CD4-positive, CD25-positive, alpha-beta regulatory T cell (primary cell): Measurements from ENCODE around the gene CRTC1. TPM values are rescaled to one million over a fixed set of nuclear protein-coding genes. Genes with fewer than 3 reads are reported as not detected.

Experiments used
- ATAC-seq, 2 donors: fragments of 150-1000 bp; cut with Tn5 transposase; one replicate each; pipeline ENCODE4 v1.10.0; 2021; ENCODE audit warnings: low read depth in 2 of 2, moderate number of reproducible peaks in 2 of 2, moderate library complexity in 1 of 2
- DNase-seq, 3 donors: peaks; one replicate each; pipeline versions ENCODE4 v3.0.0 to v3.0.0-alpha.2; 2012 to 2022; ENCODE audit warnings: mixed read lengths in 1 of 3
- H3K27ac ChIP-seq: one replicate; pipeline ENCODE4 v1.7.0; 2013; ENCODE audit warnings: mild to moderate bottlenecking, low read length; ENCODE audit not compliant: insufficient read depth, poor library complexity, severe bottlenecking
- H3K27me3 ChIP-seq: one replicate; pipeline ENCODE4 v1.7.0; 2013; ENCODE audit warnings: low read length; ENCODE audit not compliant: control insufficient read depth, insufficient read depth
- H3K36me3 ChIP-seq: one replicate; pipeline ENCODE4 v1.7.0; 2013; ENCODE audit warnings: mild to moderate bottlenecking, low read length, moderate library complexity; ENCODE audit not compliant: control insufficient read depth, insufficient read depth
- H3K4me1 ChIP-seq: 2 replicates; pipeline ENCODE4 v1.7.0; 2013; ENCODE audit warnings: mild to moderate bottlenecking, low read length; ENCODE audit not compliant: insufficient read depth, control insufficient read depth, poor library complexity, severe bottlenecking
- H3K4me3 ChIP-seq: one replicate; pipeline ENCODE4 v1.7.0; 2013; ENCODE audit warnings: low read depth, mild to moderate bottlenecking, low read length, moderate library complexity
- H3K9me3 ChIP-seq, 2 experiments: 1 replicate in 1 of 2; 2 replicates in 1 of 2; pipeline ENCODE4 v1.7.0; 2013; ENCODE audit warnings: low read length in 2 of 2, mild to moderate bottlenecking in 1 of 2, moderate library complexity in 1 of 2; ENCODE audit not compliant: control insufficient read depth in 2 of 2
- H3K27ac Mint-ChIP-seq, 3 donors: one replicate each; pipeline ENCODE4 v1.8.0; 2020 to 2022; ENCODE audit warnings: mild to moderate bottlenecking in 3 of 3, mixed read lengths in 3 of 3, moderate library complexity in 2 of 3
- H3K27me3 Mint-ChIP-seq: one replicate; pipeline ENCODE4 v1.8.0; 2022; ENCODE audit warnings: mild to moderate bottlenecking, mixed read lengths
- H3K36me3 Mint-ChIP-seq: one replicate; pipeline ENCODE4 v1.8.0; 2020; ENCODE audit warnings: mixed read lengths
- H3K4me1 Mint-ChIP-seq, 4 donors: one replicate each; pipeline ENCODE4 v1.8.0; 2020 to 2022; ENCODE audit warnings: mixed read lengths in 4 of 4, mild to moderate bottlenecking in 1 of 4
- H3K4me3 Mint-ChIP-seq, 4 donors: one replicate each; pipeline ENCODE4 v1.8.0; 2020 to 2022; ENCODE audit warnings: mild to moderate bottlenecking in 4 of 4, mixed read lengths in 4 of 4, moderate library complexity in 3 of 4
- H3K9me3 Mint-ChIP-seq, 7 donors: one replicate each; pipeline ENCODE4 v1.8.0; 2020 to 2022; ENCODE audit warnings: mixed read lengths in 7 of 7, mild to moderate bottlenecking in 3 of 7, moderate library complexity in 2 of 7
- polyA plus RNA-seq, 4 donors: library from polyadenylated mRNA; unstranded; fragments of 300-500 nt; fragmentation: Illumina TruSeq; gene quantifications; one replicate each; pipeline ENCODE4 v1.2.3, GENCODE V29; 2021
- total RNA-seq: library from RNA; stranded (reverse); gene quantifications from one replicate; pipeline ENCODE4 v1.2.3, GENCODE V29; 2022

The CRTC1 gene
- total and polyA plus RNA-seq, 5 donors from 2014 or later: 0.47 to 20.2 (median 1.1) TPM

DNA sequence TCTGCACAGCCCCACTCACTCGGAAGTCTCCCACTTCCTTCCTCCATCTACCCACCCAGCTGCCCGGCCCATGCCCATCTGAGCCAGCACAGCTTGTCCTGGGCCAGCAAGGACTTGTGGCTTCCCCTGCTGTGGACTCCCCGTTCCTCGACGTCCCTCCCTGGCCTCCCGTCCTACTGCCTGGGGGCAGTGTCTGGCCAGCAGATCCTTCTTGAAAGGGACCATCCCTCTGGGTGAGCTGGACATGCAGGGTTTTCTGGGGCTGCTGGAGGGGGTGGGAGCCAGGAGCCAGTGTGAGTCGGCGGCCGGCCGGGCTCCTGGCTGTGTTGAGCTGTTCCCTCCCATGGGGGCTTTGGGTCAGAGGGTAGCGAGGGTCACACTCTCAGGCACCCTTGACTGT, 26.7 kb downstream of the CRTC1 start:
- H3K4me3 ChIP-seq: no peak overlapping the region
- H3K4me1 ChIP-seq: peaks cover 7% of the 10 kb centered on the region
- H3K27me3 ChIP-seq: no peaks in the 10 kb centered on the region
- no peaks in the 10 kb centered on the region for H3K9me3 Mint-ChIP-seq
- peaks cover 4% of the 10 kb centered on the region for H3K36me3 Mint-ChIP-seq
- no peak for ATAC-seq
- H3K27ac ChIP-seq: no peak overlapping the region
- no peak overlapping the region for H3K4me3 Mint-ChIP-seq
- H3K4me1 Mint-ChIP-seq: peaks cover 8 to 43% (median 14%) of the 10 kb centered on the region in 4 donors
- H3K36me3 ChIP-seq: no peaks in the 10 kb centered on the region
- H3K27ac Mint-ChIP-seq: no peak overlapping the region
- no peak for DNase-seq
- H3K27me3 Mint-ChIP-seq: no peaks in the 10 kb centered on the region
- H3K9me3 ChIP-seq: no peaks in the 10 kb centered on the region

DNA sequence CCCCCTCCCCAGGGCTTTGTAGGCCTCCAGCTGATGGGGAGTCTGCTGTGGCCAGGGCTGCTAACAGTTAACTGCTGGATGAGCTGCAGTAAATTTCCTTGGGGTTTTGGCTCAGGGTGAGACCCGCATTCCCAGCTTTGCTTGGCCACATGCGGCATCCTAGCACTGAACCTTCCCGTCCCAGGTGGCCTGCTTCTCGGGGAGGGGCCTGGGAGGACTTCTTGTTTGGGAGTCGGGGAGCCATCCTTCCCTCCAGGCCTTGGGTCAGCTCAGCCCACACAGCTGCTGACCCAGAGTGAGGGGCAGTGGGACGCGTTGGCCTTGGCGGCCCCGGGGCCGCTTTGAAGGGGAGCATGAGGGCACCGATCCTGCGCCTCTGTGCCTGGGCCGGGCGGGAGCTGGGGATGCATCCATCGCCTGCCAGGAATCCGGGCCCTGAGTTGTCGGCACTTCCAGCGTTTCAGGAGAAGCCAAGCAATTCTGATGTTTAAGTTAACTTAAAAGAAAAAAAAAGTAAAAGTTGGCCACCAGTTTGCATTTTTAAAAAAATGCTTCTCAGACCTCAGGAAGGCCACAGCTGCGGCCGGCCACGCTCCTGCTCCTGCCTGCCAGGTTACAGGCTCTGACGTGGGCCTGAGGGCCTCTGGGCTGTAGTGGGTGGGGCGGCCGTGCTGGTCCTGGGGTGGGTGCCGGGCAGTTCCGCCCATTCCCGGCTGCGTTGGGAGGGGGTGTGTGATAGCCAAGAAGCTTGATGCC, 27.7 kb downstream of the CRTC1 start:
- no peak overlapping the region for H3K4me3 Mint-ChIP-seq
- Histone ChIP-seq H3K36me3 (no peaks in the 10 kb centered on the region), H3K4me3 (no peak overlapping the region), H3K27ac (no peak overlapping the region), H3K27me3 (no peaks in the 10 kb centered on the region), H3K9me3 (no peaks in the 10 kb centered on the region), H3K4me1 (peaks cover 7% of the 10 kb centered on the region)
- DNase-seq (no peak), ATAC-seq (no peak)
- H3K9me3 Mint-ChIP-seq: no peaks in the 10 kb centered on the region
- H3K27ac Mint-ChIP-seq: no peak overlapping the region
- H3K4me1 Mint-ChIP-seq: peaks cover 8 to 44% (median 13%) of the 10 kb centered on the region in 4 donors
- H3K36me3 Mint-ChIP-seq: peaks cover 4% of the 10 kb centered on the region
- H3K27me3 Mint-ChIP-seq: no peaks in the 10 kb centered on the region

DNA sequence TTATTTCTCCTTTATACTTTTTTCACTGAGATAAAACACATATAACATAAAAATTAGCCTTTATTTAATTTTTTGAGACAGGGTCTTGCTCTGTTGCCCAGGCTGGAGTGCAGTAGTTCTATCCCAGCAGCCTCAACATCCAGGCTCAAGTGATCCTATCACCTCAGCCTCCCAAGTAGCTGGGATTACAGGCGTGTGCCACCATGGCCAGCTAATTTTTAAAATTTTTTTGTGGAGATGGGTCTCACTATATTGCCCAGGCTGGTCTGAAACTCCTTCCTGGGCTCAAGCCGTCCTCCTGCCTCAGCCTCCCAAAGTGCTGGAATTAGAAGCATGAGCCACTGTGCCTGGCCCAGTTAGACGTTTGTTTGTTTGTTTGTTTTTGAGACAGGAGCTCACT, 28.4 kb downstream of the CRTC1 start:
- H3K27me3 Mint-ChIP-seq: no peaks in the 10 kb centered on the region
- H3K4me1 ChIP-seq: peaks cover 7% of the 10 kb centered on the region
- H3K36me3 ChIP-seq: no peaks in the 10 kb centered on the region
- no peak for DNase-seq
- H3K4me3 Mint-ChIP-seq: no peak overlapping the region
- no peak overlapping the region for H3K4me3 ChIP-seq
- H3K27ac ChIP-seq: no peak overlapping the region
- no peaks in the 10 kb centered on the region for H3K9me3 ChIP-seq
- H3K4me1 Mint-ChIP-seq: peaks cover 5 to 43% (median 18%) of the 10 kb centered on the region in 4 donors
- H3K27ac Mint-ChIP-seq: no peak overlapping the region
- peaks cover 4% of the 10 kb centered on the region for H3K36me3 Mint-ChIP-seq
- no peaks in the 10 kb centered on the region for H3K27me3 ChIP-seq
- no peaks in the 10 kb centered on the region for H3K9me3 Mint-ChIP-seq
- ATAC-seq: no peak

DNA sequence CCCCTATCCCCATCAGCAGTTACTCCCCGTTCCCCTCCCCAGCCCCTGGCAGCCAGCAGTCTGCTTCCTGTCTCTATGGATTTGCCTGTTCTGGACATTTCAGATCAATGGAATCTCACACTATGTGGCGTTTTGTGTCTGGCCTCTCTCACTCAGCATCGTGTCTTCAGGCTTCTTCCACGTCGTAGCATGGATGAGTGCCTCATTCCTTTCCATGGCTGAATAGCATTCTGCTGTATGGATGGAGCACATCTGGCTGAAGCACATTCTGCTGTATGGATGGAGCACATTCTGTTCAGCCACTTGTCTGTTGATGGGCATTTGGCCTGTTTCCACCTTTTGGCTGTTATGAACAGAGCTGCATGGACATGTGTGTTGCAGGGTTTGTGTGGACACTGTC, 29.5 kb downstream of the CRTC1 start:
- no peaks in the 10 kb centered on the region for H3K9me3 ChIP-seq
- H3K27ac Mint-ChIP-seq: no peak overlapping the region
- no peaks in the 10 kb centered on the region for H3K27me3 ChIP-seq
- no peak for DNase-seq
- no peaks in the 10 kb centered on the region for H3K27me3 Mint-ChIP-seq
- no peak overlapping the region for H3K4me3 ChIP-seq
- H3K9me3 Mint-ChIP-seq: no peaks in the 10 kb centered on the region
- peaks cover 0 to 38% (median 14%) of the 10 kb centered on the region in 4 donors for H3K4me1 Mint-ChIP-seq
- no peak overlapping the region for H3K27ac ChIP-seq
- H3K4me1 ChIP-seq: peaks cover 7% of the 10 kb centered on the region
- peaks cover 6% of the 10 kb centered on the region for H3K36me3 Mint-ChIP-seq
- H3K36me3 ChIP-seq: peaks cover 2% of the 10 kb centered on the region
- ATAC-seq: no peak
- no peak overlapping the region for H3K4me3 Mint-ChIP-seq

DNA sequence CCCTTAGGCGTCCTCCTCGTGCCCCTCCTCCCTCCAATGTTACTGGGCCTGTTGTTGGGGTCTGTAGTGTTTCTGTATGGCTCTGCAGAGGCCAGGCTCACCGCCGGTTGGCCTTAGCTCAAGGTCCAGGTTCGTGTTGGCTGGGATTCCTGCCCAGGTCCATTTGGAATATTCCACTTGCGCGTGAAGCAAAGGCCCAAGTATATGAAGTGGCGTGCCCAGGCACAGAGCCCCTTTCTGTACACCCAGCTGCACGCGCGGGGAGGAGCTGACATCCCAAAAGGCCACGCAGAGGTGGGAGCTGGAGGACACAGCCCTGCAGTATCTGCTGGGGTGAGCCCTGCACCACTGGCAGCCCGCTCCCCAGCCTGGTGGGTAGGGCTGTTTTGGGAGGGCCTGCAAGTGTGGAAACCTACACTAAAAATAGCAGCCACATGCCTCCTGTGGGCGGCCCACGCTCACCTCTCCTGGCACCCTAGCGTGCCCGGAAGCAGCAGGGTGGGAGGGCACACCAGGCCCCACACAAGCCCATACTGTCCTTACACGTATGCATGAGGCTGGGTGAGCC, 30.2 kb downstream of the CRTC1 start:
- no peaks in the 10 kb centered on the region for H3K9me3 ChIP-seq
- ATAC-seq (no peak), DNase-seq (no peak)
- Mint-ChIP-seq H3K27ac (no peak overlapping the region), H3K36me3 (peaks cover 10% of the 10 kb centered on the region), H3K4me3 (no peak overlapping the region), H3K27me3 (no peaks in the 10 kb centered on the region), H3K4me1 (peaks cover 0 to 37% (median 14%) of the 10 kb centered on the region in 4 donors), H3K9me3 (no peaks in the 10 kb centered on the region)
- no peak overlapping the region for H3K4me3 ChIP-seq
- peaks cover 2% of the 10 kb centered on the region for H3K36me3 ChIP-seq
- H3K27ac ChIP-seq: no peak overlapping the region
- H3K27me3 ChIP-seq: no peaks in the 10 kb centered on the region
- peaks cover 7% of the 10 kb centered on the region for H3K4me1 ChIP-seq

DNA sequence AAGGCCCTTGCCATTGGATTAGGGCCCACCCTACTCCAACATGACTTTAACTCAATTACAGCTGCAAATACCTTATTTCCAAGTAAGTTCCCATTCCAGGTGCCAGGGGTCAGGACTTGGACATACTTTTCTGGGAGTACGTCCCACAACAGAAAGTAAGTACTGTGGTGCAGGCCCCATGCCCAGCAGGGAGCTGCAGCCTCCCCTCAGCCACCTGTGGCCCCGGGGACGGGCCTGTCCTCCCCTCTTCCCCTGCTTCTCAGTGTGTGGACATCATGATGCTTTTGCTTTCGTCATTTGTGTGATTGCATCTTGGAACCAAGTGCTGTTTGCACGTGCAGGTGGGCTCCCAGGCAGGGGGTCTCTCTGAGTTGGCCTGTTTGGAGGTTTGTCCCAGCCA, 31.9 kb downstream of the CRTC1 start:
- H3K27me3 ChIP-seq: no peaks in the 10 kb centered on the region
- ATAC-seq (no peak), DNase-seq (no peak)
- H3K36me3 Mint-ChIP-seq: peaks cover 12% of the 10 kb centered on the region
- H3K4me3 ChIP-seq: no peak overlapping the region
- no peaks in the 10 kb centered on the region for H3K27me3 Mint-ChIP-seq
- no peaks in the 10 kb centered on the region for H3K9me3 ChIP-seq
- H3K4me1 Mint-ChIP-seq: peaks cover 0 to 34% (median 16%) of the 10 kb centered on the region in 4 donors
- H3K4me1 ChIP-seq: no peaks in the 10 kb centered on the region
- H3K27ac Mint-ChIP-seq: peak overlapping the region in 1 of 3 donors; percentile 67
- H3K36me3 ChIP-seq: peaks cover 2% of the 10 kb centered on the region
- no peak overlapping the region for H3K27ac ChIP-seq
- no peaks in the 10 kb centered on the region for H3K9me3 Mint-ChIP-seq
- no peak overlapping the region for H3K4me3 Mint-ChIP-seq

DNA sequence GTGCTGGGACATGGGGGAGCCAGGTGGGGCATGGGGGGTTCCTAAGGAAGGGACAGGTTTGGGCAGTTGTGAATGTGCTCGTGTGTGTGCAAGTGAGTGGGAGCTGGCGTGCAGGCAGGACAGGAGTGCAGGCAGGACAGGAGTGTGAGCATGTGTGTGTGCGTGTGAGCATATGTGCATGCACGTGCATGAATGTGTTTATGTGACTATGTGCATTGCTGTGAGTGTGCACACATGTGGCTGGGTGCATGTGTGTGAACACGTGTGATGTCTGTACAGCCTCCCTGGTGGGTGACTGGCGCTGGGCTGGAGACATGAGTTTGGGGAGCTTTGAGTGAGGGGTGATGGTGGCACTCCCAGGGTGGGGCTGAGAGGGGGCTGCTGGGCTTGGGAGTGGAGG, 33.4 kb downstream of the CRTC1 start:
- no peaks in the 10 kb centered on the region for H3K9me3 Mint-ChIP-seq
- peak overlapping the region; percentile 45 to 84 (median 51) for H3K27ac Mint-ChIP-seq
- H3K27me3 Mint-ChIP-seq: no peaks in the 10 kb centered on the region
- peaks cover 16% of the 10 kb centered on the region for H3K36me3 Mint-ChIP-seq
- no peaks in the 10 kb centered on the region for H3K9me3 ChIP-seq
- H3K4me3 ChIP-seq: no peak overlapping the region
- ATAC-seq (no peak), DNase-seq (no peak)
- no peak overlapping the region for H3K4me3 Mint-ChIP-seq
- no peak overlapping the region for H3K27ac ChIP-seq
- no peaks in the 10 kb centered on the region for H3K4me1 ChIP-seq
- H3K27me3 ChIP-seq: no peaks in the 10 kb centered on the region
- peaks cover 2% of the 10 kb centered on the region for H3K36me3 ChIP-seq
- H3K4me1 Mint-ChIP-seq: peaks cover 0 to 41% (median 17%) of the 10 kb centered on the region in 4 donors

DNA sequence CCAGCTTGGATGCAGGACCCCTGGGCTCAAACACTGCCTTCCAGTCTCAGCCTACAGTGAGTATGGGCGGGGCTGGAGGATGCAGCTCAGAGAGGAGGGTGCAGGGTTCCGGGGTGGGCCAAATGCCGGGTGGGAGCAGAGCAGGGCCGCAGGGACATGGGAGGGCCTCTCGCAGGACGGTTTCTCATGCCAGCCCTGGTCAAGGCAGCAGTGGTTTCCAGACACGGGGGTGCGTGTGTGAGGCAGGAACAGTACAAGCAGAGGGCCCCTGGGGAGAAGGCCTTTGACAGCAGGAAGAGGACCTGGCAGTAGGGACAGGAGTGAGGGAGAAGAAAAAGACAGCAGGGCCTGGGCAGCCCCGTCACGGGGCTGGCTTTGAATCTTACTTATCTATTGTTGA, 34.1 kb downstream of the CRTC1 start:
- Mint-ChIP-seq H3K27ac (peak overlapping the region in 1 of 3 donors; percentile 36), H3K27me3 (no peaks in the 10 kb centered on the region), H3K4me1 (peaks cover 0 to 42% (median 19%) of the 10 kb centered on the region in 4 donors), H3K4me3 (no peak overlapping the region), H3K9me3 (no peaks in the 10 kb centered on the region), H3K36me3 (peaks cover 21% of the 10 kb centered on the region)
- H3K9me3 ChIP-seq: no peaks in the 10 kb centered on the region
- no peak overlapping the region for H3K27ac ChIP-seq
- no peaks in the 10 kb centered on the region for H3K27me3 ChIP-seq
- DNase-seq (no peak), ATAC-seq (no peak)
- no peak overlapping the region for H3K4me3 ChIP-seq
- H3K4me1 ChIP-seq: no peaks in the 10 kb centered on the region
- peaks cover 2% of the 10 kb centered on the region for H3K36me3 ChIP-seq
